ENCODE data around the gene KRTAP10-9.

GRCh38 chr21:44596068-44596725 lies 30.7 kb upstream of the KRTAP10-9 start:
- TF ChIP-seq POLR2A (IDR thresholded peaks at IDR 0.05), result no peak
- TF ChIP-seq CTCF (IDR thresholded peaks at IDR 0.05), result no peak

Data from heart left ventricle (tissue), 13 donors.